ENCODE data around the gene DNMBP.

DNMBP gene

GRCh38 chr10:99917963-99918825 lies 91.6 kb downstream of the DNMBP start:
- no peak for TF ChIP-seq FOXP2 (optimal IDR thresholded peaks at IDR 0.05; ENCODE audit: borderline replicate concordance, extremely low read depth, extremely low read length, insufficient read depth)

DNA sequence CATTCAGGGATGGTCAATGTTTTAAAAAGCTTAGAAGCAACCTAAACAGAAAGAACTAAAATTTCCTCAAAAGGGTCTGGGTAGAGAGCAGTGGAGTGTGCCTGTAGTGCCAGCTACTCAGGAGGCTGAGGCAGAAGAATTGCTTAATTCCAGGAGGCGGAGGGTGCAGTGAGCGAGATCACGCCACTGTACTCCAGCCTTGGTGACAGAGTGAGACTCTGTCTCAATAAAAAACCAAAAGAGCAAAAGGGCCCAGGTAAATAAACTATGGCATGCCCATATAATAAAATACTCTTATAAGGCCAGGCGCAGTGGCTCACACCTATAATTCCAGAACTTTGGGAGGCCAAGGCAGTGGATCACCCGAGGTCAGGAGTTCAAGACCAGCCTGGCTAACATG lies 93.0 kb downstream of the DNMBP start:
- TF ChIP-seq TAF1 (IDR thresholded peaks at IDR 0.05; ENCODE audit: borderline replicate concordance, insufficient read depth, low read length): no peak
- no peak for TF ChIP-seq FOXP2 (optimal IDR thresholded peaks at IDR 0.05; ENCODE audit: borderline replicate concordance, extremely low read depth, extremely low read length, insufficient read depth)
- no peak for TF ChIP-seq REST (IDR thresholded peaks at IDR 0.05; ENCODE audit: insufficient read depth in 1 of 2, low read depth in 2 of 2, low read length in 2 of 2)
- no peak for TF ChIP-seq SIN3A (IDR thresholded peaks at IDR 0.05; ENCODE audit: borderline replicate concordance, insufficient read depth, low read length)
- no peak for TF ChIP-seq POLR2AphosphoS5 (IDR thresholded peaks at IDR 0.05; ENCODE audit: low read depth, low read length)

- no peak for TF ChIP-seq POLR2AphosphoS5 (IDR thresholded peaks at IDR 0.05; ENCODE audit: low read depth, low read length)
- TF ChIP-seq FOXP2 (optimal IDR thresholded peaks at IDR 0.05; ENCODE audit: borderline replicate concordance, extremely low read depth, extremely low read length, insufficient read depth): no peak
- TF ChIP-seq TAF1 (IDR thresholded peaks at IDR 0.05; ENCODE audit: borderline replicate concordance, insufficient read depth, low read length): no peak
- no peak for TF ChIP-seq REST (IDR thresholded peaks at IDR 0.05; ENCODE audit: insufficient read depth in 1 of 2, low read depth in 2 of 2, low read length in 2 of 2)
- TF ChIP-seq SIN3A (IDR thresholded peaks at IDR 0.05; ENCODE audit: borderline replicate concordance, insufficient read depth, low read length): no peak
These were observed 94.3 kb downstream of the DNMBP start for GRCh38 chr10:99915414-99915813.

DNA sequence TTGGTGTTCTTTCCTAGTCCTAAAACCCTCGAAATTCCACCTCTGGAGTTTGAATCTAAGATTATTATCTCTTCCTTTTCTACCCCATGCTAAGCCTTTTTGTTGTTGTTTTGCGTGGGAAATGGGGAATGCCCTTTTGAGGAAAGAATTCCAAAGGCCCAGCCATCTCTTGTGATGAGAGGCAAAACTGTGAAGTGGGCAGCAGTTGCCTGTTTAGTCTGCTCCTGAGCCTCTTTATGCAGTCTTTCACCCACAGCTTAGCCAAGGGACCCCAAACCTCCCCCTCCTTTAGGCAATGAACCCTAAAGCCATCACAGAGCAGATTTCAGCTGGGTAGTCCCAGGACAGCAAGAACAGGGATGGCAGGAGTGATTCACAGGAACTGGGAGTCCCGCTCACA lies 95.5 kb downstream of the DNMBP start:
- no peak for TF ChIP-seq POLR2AphosphoS5 (IDR thresholded peaks at IDR 0.05; ENCODE audit: low read depth, low read length)
- TF ChIP-seq FOXP2 (optimal IDR thresholded peaks at IDR 0.05; ENCODE audit: borderline replicate concordance, extremely low read depth, extremely low read length, insufficient read depth): no peak
- TF ChIP-seq SIN3A (IDR thresholded peaks at IDR 0.05; ENCODE audit: borderline replicate concordance, insufficient read depth, low read length): no peak
- no peak for TF ChIP-seq REST (IDR thresholded peaks at IDR 0.05; ENCODE audit: insufficient read depth in 1 of 2, low read depth in 2 of 2, low read length in 2 of 2)
- TF ChIP-seq TAF1 (IDR thresholded peaks at IDR 0.05; ENCODE audit: borderline replicate concordance, insufficient read depth, low read length): no peak

DNA sequence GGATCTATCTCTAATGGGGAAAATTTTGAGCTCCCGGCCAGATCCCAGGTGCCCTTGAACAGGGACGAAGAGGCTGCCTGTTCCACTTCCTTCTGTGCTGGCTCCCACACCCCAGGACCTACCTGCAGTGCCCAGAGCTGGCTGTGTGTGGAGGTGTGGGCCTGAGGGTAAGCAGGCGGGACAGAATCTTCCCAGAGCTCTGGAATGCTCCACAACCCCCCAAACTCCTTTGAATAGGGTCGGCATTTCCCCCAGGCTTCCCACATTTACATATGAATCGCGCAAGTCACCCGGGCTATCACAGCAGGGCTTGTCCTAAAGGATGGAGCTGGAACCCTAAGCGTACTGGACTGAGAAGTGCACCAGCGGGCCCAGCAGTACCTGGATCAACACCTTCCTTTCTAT lies 95.9 kb downstream of the DNMBP start:
- TF ChIP-seq TAF1 (IDR thresholded peaks at IDR 0.05; ENCODE audit: borderline replicate concordance, insufficient read depth, low read length) (no peak), POLR2AphosphoS5 (IDR thresholded peaks at IDR 0.05; ENCODE audit: low read depth, low read length) (no peak), FOXP2 (optimal IDR thresholded peaks at IDR 0.05; ENCODE audit: borderline replicate concordance, extremely low read depth, extremely low read length, insufficient read depth) (no peak), SIN3A (IDR thresholded peaks at IDR 0.05; ENCODE audit: borderline replicate concordance, insufficient read depth, low read length) (no peak), REST (IDR thresholded peaks at IDR 0.05; ENCODE audit: insufficient read depth in 1 of 2, low read depth in 2 of 2, low read length in 2 of 2) (no peak)

Measured in PFSK-1 (cell line).